HepG2 (cell line): ENCODE data around the gene POP5. TPM values are rescaled to one million over a fixed set of nuclear protein-coding genes. Genes with fewer than 3 reads are reported as not detected.

Experiments
- ASH2L ChIP-seq: fragments of 300-600, 200-600 bp; sonication (generic); IDR thresholded peaks from 2 replicates; pipeline ENCODE4 v1.7.0; 2017; ENCODE audit warnings: low read depth, mild to moderate bottlenecking, moderate library complexity, mixed read lengths, low read length; ENCODE audit not compliant: insufficient read length
- CHD4 ChIP-seq: fragments of 200-600 bp; sonication (generic); IDR thresholded peaks from 2 replicates; pipeline ENCODE4 v1.7.0; 2017; ENCODE audit warnings: mild to moderate bottlenecking, low read length, borderline replicate concordance
- E2F1 ChIP-seq: sonication (generic); formaldehyde crosslinking; IDR thresholded peaks from 2 replicates; pipeline ENCODE4 v1.5.0; 2020; ENCODE audit warnings: missing genetic modification reagents
- FLYWCH1 ChIP-seq: sonication (generic); formaldehyde crosslinking; IDR thresholded peaks from 2 replicates; pipeline ENCODE4 v1.8.1; 2023; ENCODE audit warnings: mild to moderate bottlenecking, missing genetic modification reagents
- GTF2F1 ChIP-seq: fragments of 150-350 bp; IDR thresholded peaks from 2 replicates; pipeline ENCODE4 v1.6.1; 2014; ENCODE audit warnings: low read length
- ISX ChIP-seq: sonication (generic); formaldehyde crosslinking; conservative IDR thresholded peaks from 2 replicates; pipeline ENCODE4 v1.5.0; 2020; ENCODE audit warnings: missing genetic modification reagents
- KDM2A ChIP-seq: sonication (generic); formaldehyde crosslinking; IDR thresholded peaks from 2 replicates; pipeline ENCODE4 v1.4.0; 2020; ENCODE audit warnings: low read depth, missing genetic modification reagents, borderline replicate concordance
- RAD21 ChIP-seq: fragments of 450-650 bp; formaldehyde crosslinking; IDR thresholded peaks from 2 replicates; pipeline ENCODE4 v1.5.0; 2020; ENCODE audit warnings: mild to moderate bottlenecking
- RORA ChIP-seq: sonication (generic); formaldehyde crosslinking; IDR thresholded peaks from 2 replicates; pipeline ENCODE4 v1.5.0; 2020; ENCODE audit warnings: mild to moderate bottlenecking, missing genetic modification reagents, moderate library complexity
- SRSF9 ChIP-seq: fragments of 200-400 bp; formaldehyde crosslinking; IDR thresholded peaks from 2 replicates; pipeline ENCODE4 v1.6.1; 2018; ENCODE audit warnings: borderline replicate concordance, mild to moderate bottlenecking, low read depth, low read length; ENCODE audit not compliant: insufficient read depth, poor library complexity, severe bottlenecking
- STAG1 ChIP-seq: sonication (generic); formaldehyde crosslinking; IDR thresholded peaks from 2 replicates; pipeline ENCODE4 v1.4.0; 2020; ENCODE audit warnings: missing genetic modification reagents
- TBL1XR1 ChIP-seq: fragments of 150-350 bp; IDR thresholded peaks from 2 replicates; pipeline ENCODE4 v1.6.1; 2014; ENCODE audit warnings: borderline replicate concordance, low read length; ENCODE audit not compliant: partially characterized antibody
- TMF1 ChIP-seq: sonication (generic); formaldehyde crosslinking; IDR thresholded peaks from 2 replicates; pipeline ENCODE4 v1.8.1; 2022; ENCODE audit warnings: low read depth, missing genetic modification reagents
- ZFP90 ChIP-seq: sonication (generic); formaldehyde crosslinking; IDR thresholded peaks from 2 replicates; pipeline ENCODE4 v1.8.0; 2022; ENCODE audit warnings: missing genetic modification reagents, mild to moderate bottlenecking, inconsistent platforms, borderline replicate concordance
- ZFX ChIP-seq: sonication (generic); formaldehyde crosslinking; IDR thresholded peaks from 2 replicates; pipeline ENCODE4 v1.4.0; 2020; ENCODE audit warnings: mild to moderate bottlenecking, low read depth, missing genetic modification reagents, moderate library complexity
- ZNF121 ChIP-seq: sonication (generic); formaldehyde crosslinking; IDR thresholded peaks from 2 replicates; pipeline ENCODE4 v1.5.0; 2020; ENCODE audit warnings: mild to moderate bottlenecking, missing genetic modification reagents
- ZNF253 ChIP-seq: sonication (generic); formaldehyde crosslinking; IDR thresholded peaks from 2 replicates; pipeline ENCODE4 v1.8.0; 2022; ENCODE audit warnings: mild to moderate bottlenecking, missing genetic modification reagents, borderline replicate concordance
- ZNF329 ChIP-seq: sonication (generic); formaldehyde crosslinking; IDR thresholded peaks from 2 replicates; pipeline ENCODE4 v1.9.0; 2021; ENCODE audit warnings: low read depth, mild to moderate bottlenecking, missing genetic modification reagents
- ZNF543 ChIP-seq: sonication (generic); formaldehyde crosslinking; IDR thresholded peaks from 2 replicates; pipeline ENCODE4 v1.4.0; 2020; ENCODE audit warnings: mild to moderate bottlenecking, missing genetic modification reagents
- ZNF747 ChIP-seq: sonication (generic); formaldehyde crosslinking; IDR thresholded peaks from 2 replicates; pipeline ENCODE4 v1.8.1; 2023; ENCODE audit warnings: missing genetic modification reagents, mild to moderate bottlenecking, borderline replicate concordance
- ZNF766 ChIP-seq: sonication (generic); formaldehyde crosslinking; IDR thresholded peaks from 2 replicates; pipeline ENCODE4 v1.5.0; 2020; ENCODE audit warnings: missing genetic modification reagents, borderline replicate concordance
- ZNF83 ChIP-seq: sonication (generic); formaldehyde crosslinking; IDR thresholded peaks from 2 replicates; pipeline ENCODE4 v1.4.0; 2020; ENCODE audit warnings: missing genetic modification reagents, mild to moderate bottlenecking, borderline replicate concordance
- polyA plus RNA-seq, 8 experiments: library from polyadenylated mRNA; depleted of rRNA in 3 of 8; stranded (reverse) in 7 of 8; unstranded in 1 of 8; fragments of >200 nt; fragmentation: Illumina TruSeq in 4 of 8; extraction: Trizol in 4 of 8; gene quantifications; 2 replicates each; pipeline versions ENCODE4 v1.2.1 to v1.2.3, GENCODE V29; 2011 to 2016; ENCODE audit warnings: low read depth in 4 of 8, missing spikeins in 1 of 8, mixed read lengths in 1 of 8; ENCODE audit not compliant: insufficient read depth in 1 of 8
- total RNA-seq, 5 experiments: library from RNA; depleted of rRNA; stranded (reverse); fragments of >200 nt; fragmentation: Illumina TruSeq; extraction: Trizol; gene quantifications; 2 replicates each; pipeline ENCODE4 v1.2.3, GENCODE V29; 2016; ENCODE audit warnings: low read depth in 1 of 5
- TF ChIP-seq, protein P1 (sequence below): sonication (generic); formaldehyde crosslinking; IDR thresholded peaks from 2 replicates; pipeline ENCODE4 v1.5.0; 2020; ENCODE audit warnings: mild to moderate bottlenecking, missing genetic modification reagents
- TF ChIP-seq, protein P2 (sequence below): sonication (generic); formaldehyde crosslinking; IDR thresholded peaks from 2 replicates; pipeline ENCODE4 v1.4.0; 2020; ENCODE audit warnings: missing genetic modification reagents

POP5 gene
- total and polyA plus RNA-seq, 2 of the 13 experiments (the other 11 are each of a cell fraction or from before 2014, with no cell fraction given), result 45.6 to 61.3 TPM

DNA sequence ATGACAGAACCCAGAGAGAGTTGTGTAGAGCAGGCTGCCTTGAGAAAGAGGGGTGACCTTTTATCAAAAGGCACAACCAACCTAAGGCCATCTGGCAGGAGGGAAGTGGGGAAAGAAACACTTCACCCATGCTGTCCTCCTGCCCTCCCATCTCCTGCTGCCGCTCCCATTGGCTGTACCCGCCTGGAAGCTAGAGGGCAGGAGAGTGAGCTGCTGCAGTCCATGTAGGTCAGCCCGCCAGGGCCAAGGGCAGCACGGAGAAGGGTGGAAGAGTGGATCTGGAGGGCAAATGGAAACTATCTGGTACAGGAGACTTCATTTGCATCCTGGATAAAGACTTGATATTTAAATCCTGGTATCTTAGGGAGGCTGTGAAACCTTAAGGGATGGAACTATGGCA is 47.7 kb upstream of the POP5 start (continued):
- no peak for TF ChIP-seq ZNF253 (CRISPR knock-in tag)
- TF ChIP-seq ZNF766 (CRISPR knock-in tag), result no peak
- no peak for TF ChIP-seq ISX (CRISPR knock-in tag)
- TF ChIP-seq, protein P1, sequence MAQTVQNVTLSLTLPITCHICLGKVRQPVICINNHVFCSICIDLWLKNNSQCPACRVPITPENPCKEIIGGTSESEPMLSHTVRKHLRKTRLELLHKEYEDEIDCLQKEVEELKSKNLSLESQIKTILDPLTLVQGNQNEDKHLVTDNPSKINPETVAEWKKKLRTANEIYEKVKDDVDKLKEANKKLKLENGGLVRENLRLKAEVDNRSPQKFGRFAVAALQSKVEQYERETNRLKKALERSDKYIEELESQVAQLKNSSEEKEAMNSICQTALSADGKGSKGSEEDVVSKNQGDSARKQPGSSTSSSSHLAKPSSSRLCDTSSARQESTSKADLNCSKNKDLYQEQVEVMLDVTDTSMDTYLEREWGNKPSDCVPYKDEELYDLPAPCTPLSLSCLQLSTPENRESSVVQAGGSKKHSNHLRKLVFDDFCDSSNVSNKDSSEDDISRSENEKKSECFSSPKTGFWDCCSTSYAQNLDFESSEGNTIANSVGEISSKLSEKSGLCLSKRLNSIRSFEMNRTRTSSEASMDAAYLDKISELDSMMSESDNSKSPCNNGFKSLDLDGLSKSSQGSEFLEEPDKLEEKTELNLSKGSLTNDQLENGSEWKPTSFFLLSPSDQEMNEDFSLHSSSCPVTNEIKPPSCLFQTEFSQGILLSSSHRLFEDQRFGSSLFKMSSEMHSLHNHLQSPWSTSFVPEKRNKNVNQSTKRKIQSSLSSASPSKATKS (CRISPR knock-in tag), result no peak
- TF ChIP-seq ZFX, result 0 out of 2 replicates have a peak, but pooled peaks have one; percentile 32
- no peak for TF ChIP-seq ZNF543 (CRISPR knock-in tag)
- TF ChIP-seq RORA (CRISPR knock-in tag), result no peak
- TF ChIP-seq E2F1, result no peak
- TF ChIP-seq ZFP90 (CRISPR knock-in tag), result no peak
- TF ChIP-seq CHD4, result no peak
- TF ChIP-seq SRSF9, result no peak
- no peak for TF ChIP-seq TBL1XR1
- TF ChIP-seq KDM2A (CRISPR knock-in tag), result 0 out of 2 replicates have a peak, but pooled peaks have one; percentile 21
- TF ChIP-seq, protein P2, sequence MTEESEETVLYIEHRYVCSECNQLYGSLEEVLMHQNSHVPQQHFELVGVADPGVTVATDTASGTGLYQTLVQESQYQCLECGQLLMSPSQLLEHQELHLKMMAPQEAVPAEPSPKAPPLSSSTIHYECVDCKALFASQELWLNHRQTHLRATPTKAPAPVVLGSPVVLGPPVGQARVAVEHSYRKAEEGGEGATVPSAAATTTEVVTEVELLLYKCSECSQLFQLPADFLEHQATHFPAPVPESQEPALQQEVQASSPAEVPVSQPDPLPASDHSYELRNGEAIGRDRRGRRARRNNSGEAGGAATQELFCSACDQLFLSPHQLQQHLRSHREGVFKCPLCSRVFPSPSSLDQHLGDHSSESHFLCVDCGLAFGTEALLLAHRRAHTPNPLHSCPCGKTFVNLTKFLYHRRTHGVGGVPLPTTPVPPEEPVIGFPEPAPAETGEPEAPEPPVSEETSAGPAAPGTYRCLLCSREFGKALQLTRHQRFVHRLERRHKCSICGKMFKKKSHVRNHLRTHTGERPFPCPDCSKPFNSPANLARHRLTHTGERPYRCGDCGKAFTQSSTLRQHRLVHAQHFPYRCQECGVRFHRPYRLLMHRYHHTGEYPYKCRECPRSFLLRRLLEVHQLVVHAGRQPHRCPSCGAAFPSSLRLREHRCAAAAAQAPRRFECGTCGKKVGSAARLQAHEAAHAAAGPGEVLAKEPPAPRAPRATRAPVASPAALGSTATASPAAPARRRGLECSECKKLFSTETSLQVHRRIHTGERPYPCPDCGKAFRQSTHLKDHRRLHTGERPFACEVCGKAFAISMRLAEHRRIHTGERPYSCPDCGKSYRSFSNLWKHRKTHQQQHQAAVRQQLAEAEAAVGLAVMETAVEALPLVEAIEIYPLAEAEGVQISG (CRISPR knock-in tag), result peak; percentile 77
- no peak for TF ChIP-seq GTF2F1
- TF ChIP-seq ASH2L, result no peak
- TF ChIP-seq STAG1, result peak; percentile 44
- TF ChIP-seq ZNF83 (CRISPR knock-in tag), result no peak
- TF ChIP-seq TMF1 (CRISPR knock-in tag), result no peak
- no peak for TF ChIP-seq ZNF329 (CRISPR knock-in tag)
- no peak for TF ChIP-seq FLYWCH1 (CRISPR knock-in tag)
- peak; percentile 28; the same call in 1 of the 2 replicates for TF ChIP-seq RAD21 (CRISPR knock-in tag)
- TF ChIP-seq ZNF121 (CRISPR knock-in tag), result no peak
- TF ChIP-seq ZNF747 (CRISPR knock-in tag), result no peak
